H54 (cell line): ENCODE data around the gene ATXN1.
A peak's percentile ranks its signal among the peaks of the same experiment; 100 is the strongest.
"Not testable (repeated sequence)": the region's sequence is repeated elsewhere in the genome, so short reads cannot be mapped to it uniquely, and the experiment has no call there.

Experiments used
- DNase-seq: peaks from one replicate; pipeline ENCODE4 v3.0.0; 2011; ENCODE audit warnings: low spot score, mixed read lengths; ENCODE audit not compliant: insufficient read length
- FAIRE-seq: peaks from 3 replicates; lab custom pipeline; 2011; peaks lifted over from hg19 to GRCh38; lab: Jason Lieb, UNC
- POLR2A ChIP-seq: IDR thresholded peaks from 2 replicates; pipeline ENCODE4 v1.6.1; 2011; ENCODE audit warnings: low read depth, mild to moderate bottlenecking, low read length

The ATXN1 gene

GRCh38 chr6:16721977-16722376, 39.3 kb downstream of the ATXN1 start:
- no peak for TF ChIP-seq POLR2A
- DNase-seq = no peak
- FAIRE-seq = no peak

GRCh38 chr6:16720861-16721260, 40.4 kb downstream of the ATXN1 start:
- DNase-seq (no peak), FAIRE-seq (no peak)
- TF ChIP-seq POLR2A = no peak

GRCh38 chr6:16719488-16719887, 41.8 kb downstream of the ATXN1 start:
- DNase-seq = no peak
- FAIRE-seq = no peak
- TF ChIP-seq POLR2A = no peak

- DNase-seq = no peak
- no peak for TF ChIP-seq POLR2A
- no peak for FAIRE-seq
Measured at GRCh38 chr6:16718356-16718755, 42.9 kb downstream of the ATXN1 start.

- no peak for DNase-seq
- TF ChIP-seq POLR2A = no peak
- no peak for FAIRE-seq
Measured at GRCh38 chr6:16717275-16717942, 43.9 kb downstream of the ATXN1 start.

GRCh38 chr6:16716321-16716858, 44.9 kb downstream of the ATXN1 start:
- no peak for FAIRE-seq
- TF ChIP-seq POLR2A = no peak
- DNase-seq = no peak

- no peak for FAIRE-seq
- no peak for TF ChIP-seq POLR2A
Measured at GRCh38 chr6:16713597-16713996, 47.7 kb downstream of the ATXN1 start.

GRCh38 chr6:16712931-16713484, 48.3 kb downstream of the ATXN1 start:
- no peak for TF ChIP-seq POLR2A

More at GRCh38 chr6:16713597-16713996, 47.7 kb downstream of the ATXN1 start:
- no peak for DNase-seq

GRCh38 chr6:16712255-16712930, 48.9 kb downstream of the ATXN1 start:
- TF ChIP-seq POLR2A = no peak
- FAIRE-seq (no peak), DNase-seq (no peak)

More at GRCh38 chr6:16712931-16713484, 48.3 kb downstream of the ATXN1 start:
- FAIRE-seq = peak; percentile 95
- DNase-seq = no peak

GRCh38 chr6:16711546-16712254, 49.6 kb downstream of the ATXN1 start:
- DNase-seq = no peak
- peak; percentile 71 for FAIRE-seq
- no peak for TF ChIP-seq POLR2A

- FAIRE-seq = no peak
- no peak for TF ChIP-seq POLR2A
- no peak for DNase-seq
Measured at GRCh38 chr6:16706911-16707783, 54.1 kb downstream of the ATXN1 start.

- FAIRE-seq, DNase-seq: not testable (repeated sequence)
Measured at GRCh38 chr6:16706491-16706890, 54.8 kb downstream of the ATXN1 start.

- no peak for TF ChIP-seq POLR2A
Measured at GRCh38 chr6:16706029-16706428, 55.2 kb downstream of the ATXN1 start.

More at GRCh38 chr6:16706029-16706428, 55.2 kb downstream of the ATXN1 start:
- FAIRE-seq (no peak), DNase-seq (no peak)
